A549 (cell line): Measurements from ENCODE around the gene PCDHB13.

ENCODE experiments used
- CHD2 ChIP-seq: fragments of 150-350 bp; IDR thresholded peaks from 2 replicates; pipeline ENCODE4 v1.6.1; 2014; ENCODE audit warnings: low read length; ENCODE audit not compliant: partially characterized antibody
- EHMT2 ChIP-seq: fragments of 200-600 bp; sonication (generic); IDR thresholded peaks from 2 replicates; pipeline ENCODE4 v1.6.1; 2016; ENCODE audit warnings: antibody characterized with exemption, low read depth, mild to moderate bottlenecking, moderate library complexity
- ESRRA ChIP-seq: fragments of 150-350 bp; IDR thresholded peaks from 2 replicates; pipeline ENCODE4 v1.6.1; 2014; ENCODE audit warnings: mild to moderate bottlenecking, low read length, borderline replicate concordance
- FOSL2 ChIP-seq, 2 experiments: fragments of 450-650 bp in 1 of 2; fragments of >200 bp in 1 of 2; sonication (Bioruptor Twin) in 1 of 2; formaldehyde crosslinking; IDR thresholded peaks; 2 replicates each; pipeline versions ENCODE4 v1.5.0 to v1.6.1; 2016 to 2020; ENCODE audit warnings: mild to moderate bottlenecking in 1 of 2, moderate library complexity in 1 of 2
- HOXA7 ChIP-seq: fragments of 250-450 bp; sonication (Bioruptor Pico); IDR thresholded peaks from 2 replicates; pipeline ENCODE4 v1.5.0; 2020; ENCODE audit warnings: mild to moderate bottlenecking, moderate library complexity
- JUN ChIP-seq, 2 experiments: fragments of >200 bp; sonication (Bioruptor Twin); formaldehyde crosslinking; IDR thresholded peaks; 2 replicates in 1 of 2; 3 replicates in 1 of 2; pipeline ENCODE4 v1.6.1; 2016 to 2017
- MAZ ChIP-seq: fragments of 150-350 bp; IDR thresholded peaks from 2 replicates; pipeline ENCODE4 v1.6.1; 2014; ENCODE audit warnings: antibody characterized with exemption, low read depth, low read length, borderline replicate concordance
- POLR2A ChIP-seq: IDR thresholded peaks from 2 replicates; pipeline ENCODE4 v1.6.1; 2012; ENCODE audit warnings: mild to moderate bottlenecking, low read length
- RAD21 ChIP-seq, 2 experiments: fragments of >200 bp in 1 of 2; sonication (Bioruptor Twin) in 1 of 2; formaldehyde crosslinking in 1 of 2; IDR thresholded peaks in 1 of 2; conservative IDR thresholded peaks in 1 of 2; 2 replicates in 1 of 2; 3 replicates in 1 of 2; pipeline ENCODE4 v1.6.1; 2012 to 2018; ENCODE audit warnings: inconsistent platforms in 1 of 2
- TF ChIP-seq, protein P1 (sequence below): fragments of >200 bp; sonication (Bioruptor Twin); formaldehyde crosslinking; IDR thresholded peaks from 3 replicates; pipeline ENCODE4 v1.5.1; 2016
- TF ChIP-seq, protein P2 (sequence below): IDR thresholded peaks from 2 replicates; pipeline ENCODE4 v1.6.1; 2012
- TF ChIP-seq, protein P3 (sequence below): fragments of 450-650 bp; IDR thresholded peaks from 2 replicates; pipeline ENCODE4 v1.6.1; 2014; ENCODE audit warnings: antibody characterized with exemption

DNA sequence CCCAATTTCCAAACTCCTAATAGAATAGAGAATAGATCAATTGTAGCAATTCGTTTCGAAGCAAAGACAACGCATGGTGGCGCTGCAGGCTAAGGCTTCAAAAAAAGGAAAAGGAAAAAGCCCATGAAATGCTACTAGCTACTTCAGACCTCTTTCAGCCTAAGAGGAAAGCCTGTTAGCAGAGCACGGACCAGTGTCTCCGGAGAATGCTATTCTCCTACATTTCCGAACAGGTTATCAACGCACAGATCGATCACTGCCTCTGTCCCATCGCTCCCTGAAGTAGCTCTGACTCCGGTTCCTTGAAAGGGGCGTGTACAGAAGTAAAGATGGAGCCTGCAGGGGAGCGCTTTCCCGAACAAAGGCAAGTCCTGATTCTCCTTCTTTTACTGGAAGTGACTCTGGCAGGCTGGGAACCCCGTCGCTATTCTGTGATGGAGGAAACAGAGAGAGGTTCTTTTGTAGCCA, 31.6 kb downstream of the PCDHB13 start, which contains the start of gene PCDHB15:
- TF ChIP-seq RAD21 (conservative IDR thresholded peaks at IDR 0.05 in 1 of 2, IDR thresholded peaks at IDR 0.05 in 1 of 2), result peak in 1 of 2 experiments; percentile 43; a peak in 1 of 5 replicates
- TF ChIP-seq, protein P1, sequence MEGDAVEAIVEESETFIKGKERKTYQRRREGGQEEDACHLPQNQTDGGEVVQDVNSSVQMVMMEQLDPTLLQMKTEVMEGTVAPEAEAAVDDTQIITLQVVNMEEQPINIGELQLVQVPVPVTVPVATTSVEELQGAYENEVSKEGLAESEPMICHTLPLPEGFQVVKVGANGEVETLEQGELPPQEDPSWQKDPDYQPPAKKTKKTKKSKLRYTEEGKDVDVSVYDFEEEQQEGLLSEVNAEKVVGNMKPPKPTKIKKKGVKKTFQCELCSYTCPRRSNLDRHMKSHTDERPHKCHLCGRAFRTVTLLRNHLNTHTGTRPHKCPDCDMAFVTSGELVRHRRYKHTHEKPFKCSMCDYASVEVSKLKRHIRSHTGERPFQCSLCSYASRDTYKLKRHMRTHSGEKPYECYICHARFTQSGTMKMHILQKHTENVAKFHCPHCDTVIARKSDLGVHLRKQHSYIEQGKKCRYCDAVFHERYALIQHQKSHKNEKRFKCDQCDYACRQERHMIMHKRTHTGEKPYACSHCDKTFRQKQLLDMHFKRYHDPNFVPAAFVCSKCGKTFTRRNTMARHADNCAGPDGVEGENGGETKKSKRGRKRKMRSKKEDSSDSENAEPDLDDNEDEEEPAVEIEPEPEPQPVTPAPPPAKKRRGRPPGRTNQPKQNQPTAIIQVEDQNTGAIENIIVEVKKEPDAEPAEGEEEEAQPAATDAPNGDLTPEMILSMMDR, result no peak
- TF ChIP-seq FOSL2 (IDR thresholded peaks at IDR 0.05), result no peak
- no peak for TF ChIP-seq FOSL2 (CRISPR knock-in tag; IDR thresholded peaks at IDR 0.05)
- TF ChIP-seq MAZ, result no peak
- no peak for TF ChIP-seq POLR2A
- TF ChIP-seq, protein P2, sequence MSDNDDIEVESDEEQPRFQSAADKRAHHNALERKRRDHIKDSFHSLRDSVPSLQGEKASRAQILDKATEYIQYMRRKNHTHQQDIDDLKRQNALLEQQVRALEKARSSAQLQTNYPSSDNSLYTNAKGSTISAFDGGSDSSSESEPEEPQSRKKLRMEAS, result no peak
- TF ChIP-seq JUN (IDR thresholded peaks at IDR 0.05), result no peak
- TF ChIP-seq HOXA7 (CRISPR knock-in tag), result no peak
- TF ChIP-seq ESRRA, result no peak
- TF ChIP-seq EHMT2, result no peak
- no peak for TF ChIP-seq CHD2
- TF ChIP-seq, protein P3, sequence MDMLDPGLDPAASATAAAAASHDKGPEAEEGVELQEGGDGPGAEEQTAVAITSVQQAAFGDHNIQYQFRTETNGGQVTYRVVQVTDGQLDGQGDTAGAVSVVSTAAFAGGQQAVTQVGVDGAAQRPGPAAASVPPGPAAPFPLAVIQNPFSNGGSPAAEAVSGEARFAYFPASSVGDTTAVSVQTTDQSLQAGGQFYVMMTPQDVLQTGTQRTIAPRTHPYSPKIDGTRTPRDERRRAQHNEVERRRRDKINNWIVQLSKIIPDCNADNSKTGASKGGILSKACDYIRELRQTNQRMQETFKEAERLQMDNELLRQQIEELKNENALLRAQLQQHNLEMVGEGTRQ, result no peak
